Muscle of leg (tissue), 11 donors: ENCODE results near the gene HAUS3. TPM values are rescaled to one million over a fixed set of nuclear protein-coding genes. Genes with fewer than 3 reads are reported as not detected.
"Not testable (repeated sequence)": the region's sequence is repeated elsewhere in the genome, so short reads cannot be mapped to it uniquely, and the experiment has no call there.

ENCODE experiments used
- DNase-seq: peaks from one replicate; pipeline ENCODE4 v3.0.0; 2013
- H3K27ac ChIP-seq: one replicate; pipeline ENCODE4 v1.5.1; 2013; ENCODE audit warnings: mild to moderate bottlenecking, low read length, control low read depth
- H3K27me3 ChIP-seq: one replicate; pipeline ENCODE4 v1.6.1; 2013; ENCODE audit warnings: low read length; ENCODE audit not compliant: control insufficient read depth, insufficient read depth
- H3K36me3 ChIP-seq: one replicate; pipeline ENCODE4 v1.6.1; 2013; ENCODE audit warnings: low read length; ENCODE audit not compliant: control insufficient read depth, insufficient read depth
- H3K4me1 ChIP-seq: one replicate; pipeline ENCODE4 v1.6.1; 2013; ENCODE audit warnings: low read length; ENCODE audit not compliant: control insufficient read depth, insufficient read depth
- H3K4me3 ChIP-seq: one replicate; pipeline ENCODE4 v1.5.1; 2013; ENCODE audit warnings: low read length, control low read depth
- H3K9me3 ChIP-seq: replicated peaks from 2 replicates; pipeline ENCODE4 v1.6.1; 2013; ENCODE audit warnings: low read depth, low read length; ENCODE audit not compliant: control insufficient read depth
- WGBS: methylation state at CpG from one replicate; pipeline ENCODE4 v1.1.5; 2013; ENCODE audit warnings: missing lambda C conversion rate; ENCODE audit not compliant: insufficient coverage; 5-methylcytosine and 5-hydroxymethylcytosine counted together
- polyA plus RNA-seq, 8 donors: library from polyadenylated mRNA; unstranded; fragments of 120-200 nt; gene quantifications; one replicate each; pipeline versions ENCODE4 v1.2.1 to v1.2.3, GENCODE V29; 2013; ENCODE audit warnings: inconsistent platforms in 1 of 8, low replicate concordance in 1 of 8; ENCODE audit not compliant: insufficient read length in 8 of 8, insufficient read depth in 1 of 8
- total RNA-seq: library from RNA; stranded (reverse); fragments of 120-200 nt; gene quantifications from one replicate; pipeline ENCODE4 v1.2.4, GENCODE V29; 2013

HAUS3 gene
- total and polyA plus RNA-seq, 9 donors = 11.5 to 15.6 (median 12.9) TPM

GRCh38 chr4:2275546-2276251 is 33.8 kb upstream of the HAUS3 start:
- Histone ChIP-seq H3K36me3 (no peaks in the 10 kb centered on the region), H3K9me3 (no peaks in the 10 kb centered on the region), H3K4me1 (no peaks in the 10 kb centered on the region), H3K27me3 (no peaks in the 10 kb centered on the region), H3K4me3 (no peak overlapping the region), H3K27ac (no peak overlapping the region)
- DNase-seq = no peak
- 88% methylated on average over 41 of the region's 44 CpGs for WGBS

- not testable (repeated sequence) for H3K9me3 ChIP-seq
- 77% methylated on average over 9 of the region's 10 CpGs for WGBS
Measured at GRCh38 chr4:2275044-2275397, 33.1 kb upstream of the HAUS3 start.

GRCh38 chr4:2274320-2275043 is 32.6 kb upstream of the HAUS3 start:
- Histone ChIP-seq H3K9me3 (no peaks in the 10 kb centered on the region), H3K4me3 (no peak overlapping the region), H3K4me1 (peaks cover 5% of the 10 kb centered on the region), H3K36me3 (no peaks in the 10 kb centered on the region), H3K27me3 (no peaks in the 10 kb centered on the region), H3K27ac (no peak overlapping the region)
- DNase-seq = no peak
- 60% methylated on average over 16 of the region's 21 CpGs for WGBS

More at GRCh38 chr4:2275044-2275397, 33.1 kb upstream of the HAUS3 start:
- DNase-seq, H3K36me3 ChIP-seq, H3K4me1 ChIP-seq, H3K4me3 ChIP-seq, H3K27me3 ChIP-seq, H3K27ac ChIP-seq: not testable (repeated sequence)

GRCh38 chr4:2273657-2274319 is 31.9 kb upstream of the HAUS3 start:
- Histone ChIP-seq H3K4me1 (peaks cover 11% of the 10 kb centered on the region), H3K9me3 (no peaks in the 10 kb centered on the region), H3K27me3 (no peaks in the 10 kb centered on the region), H3K36me3 (no peaks in the 10 kb centered on the region), H3K27ac (no peak overlapping the region), H3K4me3 (no peak overlapping the region)
- no peak for DNase-seq
- 72% methylated on average over 16 of the region's 24 CpGs for WGBS

GRCh38 chr4:2273221-2273620 is 31.3 kb upstream of the HAUS3 start:
- Histone ChIP-seq H3K27ac (no peak overlapping the region), H3K4me3 (no peak overlapping the region), H3K9me3 (no peaks in the 10 kb centered on the region), H3K36me3 (no peaks in the 10 kb centered on the region), H3K27me3 (no peaks in the 10 kb centered on the region), H3K4me1 (peaks cover 17% of the 10 kb centered on the region)
- DNase-seq = no peak
- 71% methylated on average over 11 of the region's 15 CpGs for WGBS

GRCh38 chr4:2272828-2273120 is 30.9 kb upstream of the HAUS3 start:
- no peak for DNase-seq
- Histone ChIP-seq H3K27ac (no peak overlapping the region), H3K9me3 (no peaks in the 10 kb centered on the region), H3K36me3 (no peaks in the 10 kb centered on the region), H3K4me1 (peaks cover 18% of the 10 kb centered on the region), H3K4me3 (no peak overlapping the region), H3K27me3 (no peaks in the 10 kb centered on the region)
- WGBS = 77% methylated on average over 4 of the region's 6 CpGs

- Histone ChIP-seq H3K4me3 (no peak overlapping the region), H3K4me1 (peaks cover 18% of the 10 kb centered on the region), H3K27me3 (no peaks in the 10 kb centered on the region), H3K27ac (no peak overlapping the region), H3K36me3 (no peaks in the 10 kb centered on the region), H3K9me3 (no peaks in the 10 kb centered on the region)
- WGBS = 84% methylated on average over 13 of the region's 25 CpGs
- no peak for DNase-seq
Measured at GRCh38 chr4:2272026-2272827, 30.3 kb upstream of the HAUS3 start.

- 81% methylated on average over 26 of the region's 27 CpGs for WGBS
- Histone ChIP-seq H3K9me3 (no peaks in the 10 kb centered on the region), H3K27ac (no peak overlapping the region), H3K4me3 (no peak overlapping the region), H3K36me3 (no peaks in the 10 kb centered on the region), H3K4me1 (peaks cover 24% of the 10 kb centered on the region), H3K27me3 (no peaks in the 10 kb centered on the region)
- no peak for DNase-seq
Measured at GRCh38 chr4:2271279-2272025, 29.5 kb upstream of the HAUS3 start.

GRCh38 chr4:2270341-2271165 is 28.6 kb upstream of the HAUS3 start:
- H3K4me3 ChIP-seq = no peak overlapping the region

More at GRCh38 chr4:2270341-2271165, 28.6 kb upstream of the HAUS3 start:
- 82% methylated on average over 28 of the region's 34 CpGs for WGBS
- H3K9me3 ChIP-seq = no peaks in the 10 kb centered on the region
- peaks cover 31% of the 10 kb centered on the region for H3K4me1 ChIP-seq
- no peaks in the 10 kb centered on the region for H3K27me3 ChIP-seq
- no peak for DNase-seq
- no peaks in the 10 kb centered on the region for H3K36me3 ChIP-seq
- H3K27ac ChIP-seq = no peak overlapping the region
